Activated B cell treated with CpG ODN at 0.5 μM for 24 hours (primary cell): ENCODE data around the gene TSPEAR. TPM values are rescaled to one million over a fixed set of nuclear protein-coding genes. Genes with fewer than 3 reads are reported as not detected.
"Not testable (repeated sequence)": the region's sequence is repeated elsewhere in the genome, so short reads cannot be mapped to it uniquely, and the experiment has no call there.

ENCODE experiments used
- ATAC-seq: fragments of 200-7000 bp; cut with Tn5 transposase; one replicate; pipeline ENCODE4 v1.10.0; 2021; ENCODE audit warnings: low read depth, mild to moderate bottlenecking, moderate library complexity
- CTCF ChIA-PET: fragments of 350-600 bp; sonication (Branson Sonifier 250); formaldehyde crosslinking; loops from one replicate; lab custom pipeline; 2021; ENCODE audit warnings: antibody characterized with exemption; lab: Charles Lee
- POLR2A ChIA-PET: fragments of 350-600 bp; sonication (Branson Sonifier 250); formaldehyde crosslinking; loops from one replicate; lab custom pipeline; 2021; ENCODE audit warnings: antibody characterized with exemption; lab: Charles Lee
- DNase-seq: peaks from one replicate; pipeline ENCODE4 v3.0.0; 2022
- H3K27ac Mint-ChIP-seq: one replicate; pipeline ENCODE4 v1.8.0; 2020; ENCODE audit warnings: mixed read lengths
- H3K27me3 Mint-ChIP-seq: one replicate; pipeline ENCODE4 v1.8.0; 2021; ENCODE audit warnings: mixed read lengths
- H3K36me3 Mint-ChIP-seq: one replicate; pipeline ENCODE4 v1.8.0; 2021; ENCODE audit warnings: low read depth, mixed read lengths
- H3K4me1 Mint-ChIP-seq: one replicate; pipeline ENCODE4 v1.8.0; 2021; ENCODE audit warnings: mixed read lengths
- H3K4me3 Mint-ChIP-seq: one replicate; pipeline ENCODE4 v1.8.0; 2020; ENCODE audit warnings: mild to moderate bottlenecking, mixed read lengths
- H3K9me3 Mint-ChIP-seq: one replicate; pipeline ENCODE4 v1.8.0; 2020; ENCODE audit warnings: mixed read lengths
- CTCF ChIP-seq: fragments of 200-600 bp; IDR thresholded peaks from one replicate; pipeline ENCODE4 v1.8.0; 2022; ENCODE audit warnings: antibody characterized with exemption, mild to moderate bottlenecking
- intact Hi-C: fragments of 100-400 bp; cut with micrococcal nuclease; formaldehyde crosslinking; loops from one replicate; pipeline ENCODE4 v1.15.1; 2024
- total RNA-seq: library from RNA; stranded (reverse); gene quantifications from 2 replicates; pipeline ENCODE4 v1.2.3, GENCODE V29; 2022

Gene TSPEAR
- total RNA-seq, 1 donor from 2014 or later, result not detected

GRCh38 chr21:44482581-44483287, 228.6 kb downstream of the TSPEAR start:
- no peak for DNase-seq
- Mint-ChIP-seq H3K4me3 (no peak overlapping the region), H3K27ac (no peak overlapping the region), H3K4me1 (peaks cover 4% of the 10 kb centered on the region), H3K27me3 (peaks cover 4% of the 10 kb centered on the region), H3K36me3 (no peaks in the 10 kb centered on the region), H3K9me3 (peaks cover 2% of the 10 kb centered on the region)
- no peak for ATAC-seq
- ChIA-PET CTCF (no interaction called here), POLR2A (no interaction called here)
- no peak for TF ChIP-seq CTCF
- intact Hi-C loops, result no loop called here

DNA sequence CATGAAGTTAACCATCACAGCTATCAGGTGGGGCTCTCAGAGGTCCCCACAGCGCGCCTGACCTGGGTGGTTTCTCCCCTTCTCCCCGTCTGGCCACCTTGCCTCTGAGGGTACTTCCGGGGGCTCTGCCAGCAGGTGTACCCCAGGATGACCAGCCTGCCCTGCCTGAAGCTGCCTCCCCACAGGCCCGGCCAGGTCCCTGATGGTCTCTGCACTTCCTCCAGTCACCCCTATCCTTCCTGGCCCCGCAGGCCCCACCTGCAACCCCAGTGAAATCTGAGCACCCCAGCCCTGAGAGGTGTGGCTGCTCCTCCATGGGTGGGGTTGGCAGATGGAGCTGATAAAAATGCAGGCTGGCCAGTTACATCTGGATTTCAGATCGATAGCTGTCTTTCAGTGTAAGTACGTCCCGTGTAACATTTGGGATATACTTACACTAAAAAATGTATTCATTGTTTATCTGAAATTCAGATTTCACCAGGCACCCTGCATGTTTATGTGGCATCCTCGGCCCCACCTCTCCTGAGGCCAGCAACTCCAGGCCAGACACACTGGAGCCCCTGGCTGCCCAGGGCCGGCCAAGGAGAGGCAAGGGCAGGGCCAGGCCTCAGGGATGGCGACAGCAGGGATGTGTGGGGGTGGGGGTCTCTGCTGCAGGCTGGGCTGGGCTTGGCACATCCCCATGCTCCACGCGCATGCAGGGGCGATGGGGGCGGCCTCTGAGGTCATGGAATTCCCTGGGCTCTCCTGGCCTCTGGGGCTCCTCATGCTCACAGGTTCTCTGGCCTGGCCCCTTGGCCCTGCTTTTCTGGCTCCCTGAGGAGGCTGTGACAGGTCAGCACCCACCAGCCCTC, 230.9 kb downstream of the TSPEAR start:
- DNase-seq (no peak), ATAC-seq (no peak)
- no peak overlapping the region for H3K4me3 Mint-ChIP-seq
- peaks cover 4% of the 10 kb centered on the region for H3K27me3 Mint-ChIP-seq
- no peak overlapping the region for H3K27ac Mint-ChIP-seq
- POLR2A ChIA-PET, result no interaction called here
- CTCF ChIA-PET, result no interaction called here
- H3K9me3 Mint-ChIP-seq, result no peaks in the 10 kb centered on the region
- H3K36me3 Mint-ChIP-seq, result no peaks in the 10 kb centered on the region
- no peak for TF ChIP-seq CTCF
- peaks cover 4% of the 10 kb centered on the region for H3K4me1 Mint-ChIP-seq
- intact Hi-C loops, result no loop called here

DNA sequence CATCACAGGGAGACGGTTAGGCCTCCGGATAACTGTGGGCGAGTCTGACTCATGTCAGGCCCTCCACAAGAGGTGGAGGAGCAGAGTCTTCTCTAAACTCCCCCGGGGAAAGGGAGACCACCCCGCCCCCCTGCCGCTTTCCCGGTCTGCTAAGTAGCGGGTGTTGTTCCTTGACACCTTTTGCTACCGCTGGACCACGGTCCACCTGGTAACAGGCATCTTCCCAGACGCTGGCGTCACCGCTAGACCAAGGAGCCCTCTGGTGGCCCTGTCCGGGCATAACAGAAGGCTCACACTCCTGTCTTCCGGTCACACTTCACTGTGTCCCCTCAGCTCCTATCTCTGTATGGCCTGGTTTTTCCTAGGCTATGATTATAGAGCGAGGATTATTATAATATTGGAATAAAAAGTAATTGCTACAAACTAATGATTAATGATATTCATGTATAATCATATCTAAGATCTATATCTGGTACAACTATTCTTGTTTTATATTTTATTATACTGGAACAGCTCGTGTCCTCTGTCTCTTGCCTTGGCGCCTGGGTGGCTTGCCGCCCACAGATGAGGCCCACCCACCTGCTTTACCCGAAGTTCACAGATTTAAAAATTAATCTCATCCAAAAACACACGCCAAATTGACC, 231.7 kb downstream of the TSPEAR start:
- H3K4me1 Mint-ChIP-seq, ATAC-seq, H3K36me3 Mint-ChIP-seq, H3K9me3 Mint-ChIP-seq, POLR2A ChIA-PET, H3K27me3 Mint-ChIP-seq, H3K4me3 Mint-ChIP-seq, CTCF ChIA-PET, H3K27ac Mint-ChIP-seq: not testable (repeated sequence)
- intact Hi-C loops, result loop anchor here (1.0 to 2.0 kb wide), 4 partner anchors 140 to 675 kb away; partner anchors contain the start of genes CFAP410 and TRAPPC10
- DNase-seq, result peak; percentile 34

- no peaks in the 10 kb centered on the region for H3K9me3 Mint-ChIP-seq
- no peak for ATAC-seq
- peaks cover 4% of the 10 kb centered on the region for H3K4me1 Mint-ChIP-seq
- no peak overlapping the region for H3K4me3 Mint-ChIP-seq
- peaks cover 4% of the 10 kb centered on the region for H3K27me3 Mint-ChIP-seq
- DNase-seq, result no peak
- intact Hi-C loops, result loop anchor here (1.0 to 2.0 kb wide), 4 partner anchors 139 to 674 kb away; partner anchors contain the start of genes CFAP410 and TRAPPC10
- H3K27ac Mint-ChIP-seq, result no peak overlapping the region
- H3K36me3 Mint-ChIP-seq, result no peaks in the 10 kb centered on the region
- ChIA-PET POLR2A (no interaction called here), CTCF (no interaction called here)
- TF ChIP-seq CTCF, result no peak
Measured at GRCh38 chr21:44478801-44479167, 232.6 kb downstream of the TSPEAR start.

DNA sequence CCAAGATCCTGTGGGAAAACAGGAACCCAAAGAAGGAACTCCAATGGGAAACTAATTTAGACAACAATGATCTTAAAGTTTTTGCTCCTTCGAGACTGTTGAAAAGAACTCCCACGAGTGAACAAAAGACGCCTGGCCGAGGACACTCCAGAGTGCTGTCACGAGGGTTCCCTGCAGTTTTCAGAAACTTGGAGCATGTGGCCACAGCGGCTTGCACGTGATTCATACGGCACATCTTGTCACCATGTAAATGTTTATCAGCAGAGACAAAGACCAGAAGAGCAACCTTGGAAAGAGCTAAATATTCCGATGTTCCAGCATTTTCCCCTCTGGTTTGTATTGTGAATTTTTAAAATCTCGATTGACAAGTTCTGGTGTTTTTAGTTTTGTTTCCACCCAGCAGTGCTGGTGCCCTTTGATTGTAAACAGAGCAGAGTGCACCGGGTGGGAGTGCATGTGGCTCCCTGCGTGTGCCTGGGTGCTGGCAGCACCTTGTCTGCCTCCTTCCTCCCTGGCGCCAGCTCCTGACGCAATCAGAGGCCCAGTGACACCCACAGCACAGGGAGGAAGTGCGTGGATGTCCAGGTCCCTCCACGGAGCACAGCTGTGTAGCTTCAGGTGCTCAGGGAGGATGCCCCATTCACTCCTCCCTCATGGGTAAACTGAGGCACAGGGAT, 233.1 kb downstream of the TSPEAR start:
- no peak for TF ChIP-seq CTCF
- no peak for DNase-seq
- CTCF ChIA-PET, result no interaction called here

More for the DNA sequence above, 233.1 kb downstream of the TSPEAR start:
- ATAC-seq, result no peak
- H3K9me3 Mint-ChIP-seq, result no peaks in the 10 kb centered on the region
- no peaks in the 10 kb centered on the region for H3K36me3 Mint-ChIP-seq
- H3K4me1 Mint-ChIP-seq, result peaks cover 4% of the 10 kb centered on the region
- H3K27ac Mint-ChIP-seq, result no peak overlapping the region
- H3K4me3 Mint-ChIP-seq, result no peak overlapping the region
- peaks cover 4% of the 10 kb centered on the region for H3K27me3 Mint-ChIP-seq
- POLR2A ChIA-PET, result no interaction called here
- intact Hi-C loops, result loop anchor here (2.0 kb wide), 3 partner anchors 175 to 673 kb away; partner anchors contain the start of gene TRAPPC10
